Activated CD4-positive, alpha-beta T cell treated with anti-CD3 and anti-CD28 coated beads, Interleukin-2, amount 50 U/mL, for 16 hours (primary cell): Measurements from ENCODE around the gene VSIG10L.

ENCODE experiments used
- DNase-seq: peaks from one replicate; pipeline ENCODE4 v3.0.0-alpha.2; 2020

VSIG10L gene

GRCh38 chr19:51341976-51342580 is at the start of gene VSIG10L:
TSS of gene VSIG10L (minus strand) at chr19:51342139. CDS start at chr19:51342124, 15 bp downstream.
- no peak for DNase-seq

- no peak for DNase-seq
These were observed 49.2 kb upstream of the VSIG10L start for GRCh38 chr19:51391073-51391611.

GRCh38 chr19:51389143-51389542 is 47.2 kb upstream of the VSIG10L start:
- no peak for DNase-seq

GRCh38 chr19:51387924-51388389 is 46.0 kb upstream of the VSIG10L start, which contains the start of gene LIM2:
TSS of gene LIM2 (minus strand) at chr19:51387974. CDS start at chr19:51387443, 531 bp downstream.
- DNase-seq, result no peak

- DNase-seq, result no peak
These were observed 45.1 kb upstream of the VSIG10L start for GRCh38 chr19:51386882-51387520.

GRCh38 chr19:51382004-51382403 is 40.1 kb upstream of the VSIG10L start:
- no peak for DNase-seq

- no peak for DNase-seq
These were observed 38.4 kb upstream of the VSIG10L start for GRCh38 chr19:51380379-51380778.

GRCh38 chr19:51377422-51377821 is 35.5 kb upstream of the VSIG10L start:
- no peak for DNase-seq

- DNase-seq, result peak; percentile 70
These were observed 33.7 kb upstream of the VSIG10L start for GRCh38 chr19:51375504-51376221.

- DNase-seq, result peak; percentile 95
These were observed 30.9 kb upstream of the VSIG10L start, which contains the start of gene NKG7 for GRCh38 chr19:51372649-51373504. TSS of gene NKG7 (minus strand) at chr19:51372654. CDS start at chr19:51372535, 119 bp downstream.

- no peak for DNase-seq
These were observed 30.2 kb upstream of the VSIG10L start for GRCh38 chr19:51372021-51372648.

- DNase-seq, result no peak
These were observed 29.3 kb upstream of the VSIG10L start for GRCh38 chr19:51371186-51371690.

- no peak for DNase-seq
These were observed 28.3 kb upstream of the VSIG10L start for GRCh38 chr19:51370230-51370629.

GRCh38 chr19:51368366-51369282 is 26.7 kb upstream of the VSIG10L start, which contains the start of gene CLDND2:
TSS of gene CLDND2 (minus strand) at chr19:51369003. CDS start at chr19:51368577, 426 bp downstream.
- peak; percentile 14 for DNase-seq

GRCh38 chr19:51367565-51368365 is 25.8 kb upstream of the VSIG10L start:
- DNase-seq, result peak; percentile 100

GRCh38 chr19:51367255-51367564 is 25.3 kb upstream of the VSIG10L start:
- DNase-seq, result no peak

GRCh38 chr19:51366389-51367254 is 24.7 kb upstream of the VSIG10L start:
- DNase-seq, result peak; percentile 99

- no peak for DNase-seq
These were observed 24.0 kb upstream of the VSIG10L start, which contains the start of gene ETFB for GRCh38 chr19:51365965-51366388. TSS of gene ETFB (minus strand) at chr19:51366388. CDS start at chr19:51366326, 62 bp downstream.
